Measurements from ENCODE around the gene CCER1.

Gene CCER1

DNA sequence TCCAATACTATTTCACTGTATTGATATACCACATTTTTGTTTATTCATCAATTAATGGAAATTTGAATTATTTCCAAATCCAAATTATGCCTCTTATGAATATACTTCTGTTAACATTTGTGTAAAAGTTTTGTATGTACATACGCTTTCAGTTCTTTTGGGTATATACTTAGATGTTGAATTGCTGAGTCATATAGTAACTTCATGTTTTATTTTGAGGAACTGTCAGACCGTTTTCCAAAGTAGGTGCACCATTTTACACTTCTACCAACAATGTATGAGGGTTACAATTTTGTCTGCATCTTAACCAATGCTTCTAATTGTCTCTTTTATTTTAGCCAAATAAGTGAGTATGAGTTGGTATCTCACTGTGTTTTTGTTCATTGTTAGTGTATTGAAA lies 10.2 kb upstream of the CCER1 start:
- DNase-seq = no peak

DNA sequence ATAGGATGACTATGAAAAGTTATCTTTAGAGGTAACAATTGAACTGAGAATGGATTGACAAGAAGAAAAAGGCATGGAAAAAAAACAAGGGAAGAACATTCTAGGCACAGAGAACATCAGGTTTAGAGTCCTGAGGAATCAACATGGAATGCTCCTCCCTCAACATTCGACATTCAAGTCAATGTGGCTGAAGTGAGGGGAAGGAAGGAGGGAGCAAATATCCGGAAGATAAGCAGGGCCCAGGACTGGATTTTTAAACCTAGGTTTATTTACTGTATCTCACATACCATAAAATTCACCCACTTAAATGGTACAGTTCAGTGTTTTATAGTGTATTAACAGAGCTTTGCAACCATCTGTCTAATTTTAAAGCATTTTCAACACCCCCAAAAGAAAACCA lies 9.6 kb upstream of the CCER1 start:
- no peak for DNase-seq

DNA sequence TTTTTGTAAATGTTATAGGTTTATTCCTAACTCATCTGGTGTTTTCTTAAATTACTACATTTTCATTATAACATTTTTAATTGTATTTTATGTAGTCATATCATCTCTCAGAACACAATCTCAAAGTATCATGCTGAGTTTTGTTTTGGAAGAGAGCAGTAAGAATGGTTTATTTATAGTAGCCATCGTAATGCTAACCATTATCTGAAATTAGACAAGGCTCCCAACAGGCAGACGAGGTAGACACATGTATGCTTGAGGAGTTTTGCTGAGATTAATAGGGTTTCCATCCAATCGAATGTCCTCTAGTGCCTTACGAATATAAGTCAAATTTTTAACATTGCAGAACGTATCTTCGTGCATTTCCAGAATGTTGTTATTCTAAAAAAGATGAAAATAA lies 9.0 kb upstream of the CCER1 start:
- no peak for DNase-seq

DNA sequence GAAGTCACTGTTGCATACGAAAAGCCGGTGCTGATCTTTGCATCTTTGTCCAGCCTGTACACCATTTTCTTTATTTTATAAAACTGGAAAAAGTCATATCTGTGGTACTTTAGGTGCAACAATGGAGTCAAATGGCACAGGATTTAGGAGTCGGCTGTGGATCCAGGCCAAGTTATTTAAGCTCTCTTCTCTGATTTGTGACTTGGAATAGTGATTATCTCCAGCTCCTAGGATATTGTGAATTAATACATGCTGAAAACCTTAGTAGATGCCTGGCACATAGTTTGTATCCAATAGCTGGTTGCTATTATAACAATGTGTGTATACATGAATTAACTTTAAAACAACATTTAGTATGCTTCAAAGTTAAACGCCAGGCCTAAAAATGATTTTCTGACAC lies 6.2 kb upstream of the CCER1 start:
- no peak for DNase-seq

GRCh38 chr12:90959538-90960139 lies 4.7 kb upstream of the CCER1 start:
- DNase-seq = peak; percentile 60

- DNase-seq = peak; percentile 4
Measured at GRCh38 chr12:90959032-90959431, 4.1 kb upstream of the CCER1 start.

- DNase-seq = no peak
Measured at GRCh38 chr12:90958347-90958746, 3.4 kb upstream of the CCER1 start.

GRCh38 chr12:90954428-90954827 lies 548 bp downstream of the CCER1 start:
- no peak for DNase-seq

GRCh38 chr12:90953956-90954421 lies 987 bp downstream of the CCER1 start:
- no peak for DNase-seq

DNA sequence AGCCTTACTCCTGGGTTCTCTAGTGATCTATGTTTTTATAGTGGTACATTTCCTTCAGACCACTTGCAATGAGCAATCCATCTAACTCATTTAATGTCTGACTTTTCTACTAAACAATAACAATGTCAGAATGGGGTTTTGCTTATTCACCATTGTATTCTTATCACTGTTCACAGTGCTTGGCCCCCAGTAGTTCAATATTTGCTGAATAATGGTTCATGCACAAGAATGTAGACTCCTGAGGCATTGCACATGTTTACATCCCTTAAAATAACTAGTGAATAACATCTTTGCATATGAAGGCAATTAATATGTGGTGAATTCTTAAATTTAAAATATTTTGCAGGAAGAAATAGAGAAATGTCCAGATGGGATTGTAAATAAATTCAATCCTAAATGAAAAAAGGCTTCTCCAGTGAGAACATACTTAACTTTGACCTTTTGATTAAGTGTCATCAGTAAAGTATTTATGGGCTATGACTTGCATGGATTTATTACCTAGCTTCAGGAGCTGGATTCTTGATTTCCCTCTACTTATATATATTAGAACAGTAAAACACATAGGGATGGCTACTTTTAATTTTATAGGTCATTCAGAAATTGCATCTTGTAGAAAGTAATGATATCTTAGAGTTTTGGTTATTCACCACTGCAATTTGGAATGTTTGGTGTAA lies 3.4 kb downstream of the CCER1 start:
- no peak for DNase-seq

DNA sequence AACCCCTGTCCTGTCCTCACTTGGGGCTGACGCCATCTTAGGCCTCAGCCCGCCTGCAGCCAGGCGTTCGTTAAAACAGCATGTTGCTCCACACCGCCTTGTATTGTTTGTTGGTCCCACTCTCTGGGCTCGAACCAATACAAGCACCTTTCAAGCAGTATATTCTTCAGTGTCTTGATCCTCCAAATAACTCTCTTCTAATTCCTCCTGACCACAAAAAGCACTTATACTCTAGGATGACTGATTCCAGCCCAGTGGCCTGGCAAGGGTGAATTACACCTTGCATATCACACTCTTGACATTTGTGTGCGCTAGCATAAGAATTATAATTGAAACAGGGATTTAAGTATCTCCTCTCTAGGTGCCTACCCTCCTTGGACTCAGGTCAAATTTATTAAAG lies 7.1 kb downstream of the CCER1 start:
- no peak for DNase-seq

DNA sequence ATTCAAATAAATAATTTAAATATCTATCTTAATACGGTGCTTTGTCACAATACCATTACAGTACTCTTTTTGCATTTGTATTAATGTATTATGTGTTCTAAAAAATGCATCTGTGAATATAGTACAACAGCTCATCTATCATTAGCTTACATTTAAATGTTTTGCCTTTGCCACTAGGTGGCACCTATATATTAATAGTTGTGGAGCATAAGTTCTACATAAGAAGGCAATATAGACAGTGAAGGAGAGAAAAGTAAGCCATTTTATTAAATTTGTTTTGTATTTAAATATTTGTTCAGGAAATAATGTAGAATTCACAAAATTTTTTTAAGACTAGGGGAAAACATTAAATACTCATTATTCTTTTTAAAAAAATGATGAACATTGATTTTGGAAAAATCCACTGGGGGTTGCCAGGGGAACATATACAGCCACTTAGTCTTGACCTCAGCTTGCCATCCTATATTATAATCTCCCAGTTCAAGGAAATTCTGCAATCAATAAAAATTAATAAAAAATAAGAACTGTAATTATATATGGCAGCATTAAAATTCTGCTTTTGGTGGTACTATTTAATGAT lies 9.8 kb downstream of the CCER1 start:
- peak; percentile 62 for DNase-seq

GRCh38 chr12:90943255-90943654 lies 11.7 kb downstream of the CCER1 start:
- no peak for DNase-seq

DNA sequence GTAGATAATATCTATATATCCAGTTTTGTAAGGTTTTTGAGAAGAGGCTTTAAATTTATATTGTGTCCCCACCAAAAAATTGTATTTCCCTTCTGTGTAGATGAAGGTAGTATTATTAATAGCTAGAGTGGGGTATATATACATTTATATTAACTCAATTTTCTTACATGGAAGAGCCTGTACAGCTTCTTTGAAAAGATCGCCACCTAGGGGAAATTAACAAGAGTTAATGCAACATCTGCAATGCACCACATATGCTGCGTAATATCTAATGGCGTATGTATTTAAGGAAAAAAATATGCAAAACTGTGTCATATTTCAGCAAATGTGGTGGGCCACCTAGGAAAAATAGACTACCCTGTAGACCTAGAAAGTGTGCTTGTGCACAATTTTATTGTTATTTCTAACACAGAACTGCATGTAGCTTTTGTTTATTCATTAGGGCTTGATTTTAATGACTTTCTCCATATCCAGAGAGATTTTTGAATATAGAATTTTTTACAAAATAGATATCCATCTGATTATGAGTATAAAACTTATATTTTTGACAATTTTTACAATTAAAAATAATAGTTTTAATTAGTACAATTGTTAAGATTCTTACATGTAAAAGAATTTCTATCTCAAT lies 14.0 kb downstream of the CCER1 start:
- DNase-seq = peak; percentile 85

DNA sequence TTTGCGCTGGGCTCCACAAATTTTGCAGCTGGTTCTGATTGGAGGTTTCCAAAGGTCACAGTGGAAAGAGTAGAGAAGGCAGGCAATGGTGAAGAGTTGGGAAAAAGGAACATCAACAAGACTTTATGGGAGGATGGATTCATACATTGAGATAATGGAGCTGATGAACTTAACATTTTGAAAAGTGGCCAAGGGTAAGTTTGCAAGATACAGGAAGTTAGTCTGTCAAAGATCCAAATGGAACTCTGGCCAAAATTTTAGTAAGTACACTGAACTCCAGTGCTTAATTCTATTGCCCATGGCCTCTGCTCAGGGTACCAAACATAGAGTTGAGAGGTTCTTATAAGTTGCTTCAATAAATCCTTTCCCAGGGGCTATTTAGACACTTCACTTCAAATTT lies 15.6 kb downstream of the CCER1 start:
- DNase-seq = no peak

- no peak for DNase-seq
Measured at GRCh38 chr12:90938451-90938850, 16.5 kb downstream of the CCER1 start.

GRCh38 chr12:90937651-90938050 lies 17.3 kb downstream of the CCER1 start:
- DNase-seq = no peak

- DNase-seq = no peak
Measured at GRCh38 chr12:90936230-90937005, 18.6 kb downstream of the CCER1 start.

- no peak for DNase-seq
Measured at GRCh38 chr12:90925562-90925961, 29.4 kb downstream of the CCER1 start.

DNA sequence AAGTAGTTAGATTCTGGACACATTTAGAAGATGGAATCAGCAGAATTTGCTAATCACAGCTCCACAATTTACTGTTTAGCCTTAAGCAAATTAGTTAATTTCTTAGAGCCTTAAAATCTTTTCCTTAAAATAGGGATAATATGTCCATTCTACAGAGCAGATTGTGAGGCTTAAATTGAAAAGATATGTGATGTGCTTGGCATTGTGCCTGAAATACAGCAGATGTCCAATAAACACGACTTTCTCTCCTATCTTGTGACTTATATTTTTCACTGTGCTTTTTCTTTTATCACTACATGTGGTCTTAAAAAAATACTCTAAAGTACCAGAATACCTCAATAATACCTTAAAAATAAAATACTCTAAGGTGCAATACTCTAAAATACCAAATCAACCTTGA lies 30.6 kb downstream of the CCER1 start:
- peak; percentile 22 for DNase-seq

DNA sequence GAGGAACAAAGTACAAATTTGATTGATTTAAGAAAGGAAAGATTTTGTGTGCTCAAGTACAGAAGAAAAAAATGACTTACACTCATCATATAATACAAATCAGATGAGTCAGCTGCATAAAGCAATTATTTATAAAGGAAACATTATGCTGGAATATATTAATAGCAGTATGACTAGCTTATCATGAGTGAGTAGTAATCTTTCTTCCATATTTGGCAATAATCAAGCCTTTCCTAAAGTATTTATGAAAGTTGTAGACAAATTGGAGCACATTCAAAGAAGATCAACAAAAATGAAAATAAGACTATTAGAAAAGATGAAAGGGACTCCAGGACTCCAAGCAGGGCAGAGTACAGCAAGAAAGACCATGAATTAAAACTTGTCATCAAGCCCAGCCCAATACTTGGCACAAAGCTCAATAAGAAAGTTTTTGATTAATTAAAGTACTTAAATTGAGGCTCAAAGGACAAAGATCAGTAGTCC lies 32.8 kb downstream of the CCER1 start:
- no peak for DNase-seq

DNA sequence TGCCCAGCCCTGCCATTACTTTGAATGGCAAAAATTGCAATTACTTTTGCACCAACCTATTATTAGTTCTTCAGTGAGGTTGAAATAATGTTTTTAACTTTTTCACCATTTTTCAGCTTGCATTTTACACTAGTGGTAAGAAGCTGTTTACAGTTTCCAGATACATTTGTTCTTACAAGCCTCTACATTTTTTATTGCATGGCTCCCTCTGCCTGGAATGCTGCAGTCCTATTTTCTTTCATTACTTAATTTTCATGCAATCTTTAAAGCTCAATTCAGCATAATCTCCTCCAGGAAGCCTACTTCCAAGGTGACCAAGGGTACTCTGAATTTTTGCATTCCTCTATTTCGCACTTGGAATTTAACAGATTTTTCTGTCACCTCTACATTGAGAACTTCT lies 33.4 kb downstream of the CCER1 start:
- DNase-seq = no peak

DNA sequence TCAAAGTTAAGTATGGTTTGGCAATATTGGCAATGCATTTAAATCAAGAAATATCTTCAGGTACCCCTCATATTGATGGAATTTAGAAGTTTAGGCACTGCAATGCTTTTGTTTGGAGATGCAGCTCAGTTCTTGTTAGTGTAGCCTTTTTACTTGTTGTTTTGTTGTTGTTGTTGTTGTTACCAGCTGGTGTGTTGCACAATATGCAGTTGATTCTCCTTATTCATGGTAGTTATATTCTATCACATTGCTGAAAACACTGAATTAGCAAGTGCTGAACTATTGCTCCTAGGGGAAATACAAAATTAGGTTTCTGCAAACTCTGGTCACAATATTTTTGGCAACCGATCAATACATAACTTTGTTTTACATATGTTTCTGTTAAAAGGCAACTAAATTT lies 34.8 kb downstream of the CCER1 start:
- DNase-seq = no peak

Data from NCI-H2171 treated with DMSO at 0.1 percent for 48 hours (cell line).